ENCODE data around the gene TFEB.

TFEB gene

DNA sequence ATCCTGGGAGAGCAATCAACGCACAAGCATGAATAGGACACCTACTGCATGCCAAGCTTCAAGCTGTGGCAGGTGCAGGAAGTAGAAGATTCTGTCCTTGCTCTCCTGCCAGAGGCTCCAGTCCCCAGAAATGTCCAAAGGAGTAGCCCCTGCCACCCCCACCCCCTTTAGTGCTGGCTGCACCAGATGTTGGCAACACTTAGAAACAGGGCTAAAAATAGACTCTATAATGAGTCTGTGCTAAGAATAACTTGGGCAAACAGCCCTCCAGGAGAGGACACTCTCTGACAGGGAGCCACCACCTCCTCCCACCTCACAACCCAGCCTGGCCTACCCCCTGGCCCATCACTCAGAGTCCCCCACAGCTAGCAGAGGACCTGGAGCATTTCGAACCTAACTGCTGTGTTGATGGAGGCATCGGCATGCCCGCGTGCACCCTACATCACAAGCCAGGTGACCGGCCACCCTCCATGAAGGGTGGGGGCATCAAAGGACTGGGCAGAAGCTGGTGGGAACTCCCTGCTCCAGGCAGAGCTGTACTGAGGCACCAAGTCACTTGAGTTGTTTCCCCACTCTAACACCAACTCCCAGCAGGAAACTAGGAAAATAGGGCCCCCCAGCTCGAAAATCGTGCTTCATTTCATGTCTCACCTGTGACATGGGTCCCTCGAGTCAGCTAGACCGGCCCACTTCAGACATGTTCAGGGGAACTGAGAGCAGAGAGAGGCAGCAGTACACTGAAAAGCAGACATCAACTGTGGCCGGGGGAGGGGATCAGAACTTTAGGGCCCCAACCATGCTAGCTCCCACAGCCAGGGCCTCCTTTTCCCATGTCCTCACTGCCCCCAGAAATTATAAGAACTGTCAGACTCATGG is 18.7 kb downstream of the TFEB start:
- no peaks in the 10 kb centered on the region for H3K36me3 ChIP-seq (ENCODE audit: control insufficient read depth, low read depth, low read length)
- no peaks in the 10 kb centered on the region for H3K9me3 ChIP-seq (ENCODE audit: control insufficient read depth, low read depth, low read length)
- H3K4me1 ChIP-seq (ENCODE audit: control insufficient read depth, low read depth, low read length): no peaks in the 10 kb centered on the region
- no peaks in the 10 kb centered on the region for H3K27me3 ChIP-seq (ENCODE audit: control insufficient read depth, insufficient read depth, low read length)
- H3K4me3 ChIP-seq (ENCODE audit: low read length): no peak overlapping the region
- no peak overlapping the region for H3K27ac ChIP-seq (ENCODE audit: low read length)
- no peak overlapping the region for H3K9ac ChIP-seq (ENCODE audit: low read length)

DNA sequence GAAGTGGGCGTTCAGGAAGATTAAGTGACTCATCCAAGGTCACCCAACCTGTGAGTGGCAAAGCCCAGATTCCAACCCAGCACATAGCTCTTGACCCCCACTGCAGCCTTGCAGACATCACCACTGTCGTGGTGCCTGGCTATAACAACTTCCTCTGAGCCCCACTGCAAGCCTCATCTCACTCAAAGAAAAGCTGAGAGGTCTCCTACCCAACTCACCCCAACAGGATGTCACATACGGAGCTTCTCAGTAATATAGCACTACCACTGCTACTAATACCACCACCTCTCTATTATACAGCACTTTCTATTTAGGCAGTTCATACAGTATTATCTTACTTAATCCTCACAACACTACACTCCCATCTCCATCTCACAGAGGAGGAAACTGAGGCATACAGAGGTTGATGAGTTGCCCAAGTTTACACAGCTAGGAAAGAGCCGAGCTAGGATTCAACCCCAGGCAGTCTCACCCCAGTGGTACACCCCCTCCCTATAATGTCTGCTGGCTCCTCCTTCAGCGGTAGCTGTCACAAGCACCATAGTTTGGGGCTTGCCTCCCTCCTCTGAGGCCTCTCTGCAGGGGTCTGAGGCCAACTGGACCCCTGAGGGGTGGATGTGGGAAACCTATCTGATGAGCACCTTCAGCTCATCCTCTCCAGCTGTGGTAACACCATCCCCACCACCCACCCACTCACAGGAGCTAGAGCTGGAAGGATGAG is 19.5 kb downstream of the TFEB start:
- Histone ChIP-seq H3K4me3 (ENCODE audit: low read length) (no peak overlapping the region), H3K27me3 (ENCODE audit: control insufficient read depth, insufficient read depth, low read length) (no peaks in the 10 kb centered on the region), H3K4me1 (ENCODE audit: control insufficient read depth, low read depth, low read length) (no peaks in the 10 kb centered on the region), H3K36me3 (ENCODE audit: control insufficient read depth, low read depth, low read length) (no peaks in the 10 kb centered on the region), H3K9ac (ENCODE audit: low read length) (no peak overlapping the region), H3K27ac (ENCODE audit: low read length) (no peak overlapping the region), H3K9me3 (ENCODE audit: control insufficient read depth, low read depth, low read length) (no peaks in the 10 kb centered on the region)

DNA sequence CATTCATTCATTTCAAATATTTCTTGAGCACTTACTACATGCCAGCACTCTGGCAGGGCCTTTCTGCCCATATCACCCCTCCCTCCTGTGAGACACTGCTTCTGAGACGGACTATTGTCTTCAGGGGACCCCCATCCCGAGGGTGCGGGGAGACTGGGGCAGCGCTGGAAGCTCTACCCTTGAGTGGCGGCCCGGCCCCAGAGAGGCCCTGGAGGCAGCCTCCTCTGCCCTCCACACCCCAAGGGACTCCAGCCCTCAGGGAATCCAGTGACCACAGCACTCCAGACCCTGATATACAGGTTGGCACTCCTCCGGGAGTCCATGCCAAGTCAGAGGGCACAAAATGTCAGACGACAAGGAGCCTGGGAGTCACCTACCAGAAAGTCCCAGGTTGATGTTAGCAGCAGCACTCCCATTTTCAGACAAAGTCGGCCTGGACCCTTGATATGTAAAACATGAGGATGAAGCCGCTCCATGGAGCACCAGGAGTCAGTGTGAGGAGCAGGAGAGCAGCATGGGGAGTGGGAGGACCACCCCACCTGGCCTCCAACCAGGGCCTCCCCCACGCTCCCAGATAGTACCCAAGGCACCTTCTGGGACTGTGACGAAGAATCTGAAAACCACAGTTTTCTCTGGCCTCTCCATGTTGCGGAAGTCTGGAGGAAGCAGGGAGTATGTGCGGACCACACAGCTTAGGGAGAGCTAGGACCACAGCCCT is 20.7 kb downstream of the TFEB start:
- H3K27me3 ChIP-seq (ENCODE audit: control insufficient read depth, insufficient read depth, low read length): no peaks in the 10 kb centered on the region
- H3K4me1 ChIP-seq (ENCODE audit: control insufficient read depth, low read depth, low read length): no peaks in the 10 kb centered on the region
- H3K9ac ChIP-seq (ENCODE audit: low read length): no peak overlapping the region
- H3K27ac ChIP-seq (ENCODE audit: low read length): no peak overlapping the region
- no peaks in the 10 kb centered on the region for H3K36me3 ChIP-seq (ENCODE audit: control insufficient read depth, low read depth, low read length)
- H3K4me3 ChIP-seq (ENCODE audit: low read length): no peak overlapping the region
- H3K9me3 ChIP-seq (ENCODE audit: control insufficient read depth, low read depth, low read length): no peaks in the 10 kb centered on the region

DNA sequence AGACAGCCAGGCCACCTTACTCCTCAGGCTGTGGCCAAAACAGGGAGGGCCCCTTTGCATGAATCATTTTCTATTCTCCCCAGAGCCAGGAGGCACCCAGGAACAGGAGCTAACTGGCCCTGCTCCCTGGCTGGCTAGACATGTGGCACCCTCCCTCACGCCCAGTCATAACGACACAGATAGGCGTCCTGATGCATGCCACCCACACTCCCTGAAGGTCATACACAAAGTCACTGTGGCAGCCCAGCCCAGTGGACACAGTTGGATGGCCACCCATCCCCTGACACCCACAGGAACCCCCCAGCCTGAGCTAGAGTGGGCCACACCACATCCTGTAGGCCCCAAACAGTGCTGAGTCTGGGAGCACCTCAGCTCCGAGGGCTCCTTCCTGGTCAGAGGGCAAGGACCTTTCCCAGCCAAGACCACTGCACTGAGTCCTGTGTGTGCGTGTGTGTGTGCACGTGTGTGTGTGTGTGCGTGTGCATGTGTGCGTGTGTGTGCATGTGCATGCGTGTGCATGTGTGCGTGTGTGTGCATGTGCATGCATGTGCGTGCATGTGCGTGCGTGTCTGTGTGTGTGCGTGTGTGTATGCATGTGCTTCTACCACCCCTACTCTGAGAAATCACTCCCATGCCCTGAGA is 21.6 kb downstream of the TFEB start:
- no peak overlapping the region for H3K4me3 ChIP-seq (ENCODE audit: low read length)
- no peaks in the 10 kb centered on the region for H3K27me3 ChIP-seq (ENCODE audit: control insufficient read depth, insufficient read depth, low read length)
- no peaks in the 10 kb centered on the region for H3K36me3 ChIP-seq (ENCODE audit: control insufficient read depth, low read depth, low read length)
- H3K9me3 ChIP-seq (ENCODE audit: control insufficient read depth, low read depth, low read length): no peaks in the 10 kb centered on the region
- no peak overlapping the region for H3K27ac ChIP-seq (ENCODE audit: low read length)
- no peaks in the 10 kb centered on the region for H3K4me1 ChIP-seq (ENCODE audit: control insufficient read depth, low read depth, low read length)
- no peak overlapping the region for H3K9ac ChIP-seq (ENCODE audit: low read length)

DNA sequence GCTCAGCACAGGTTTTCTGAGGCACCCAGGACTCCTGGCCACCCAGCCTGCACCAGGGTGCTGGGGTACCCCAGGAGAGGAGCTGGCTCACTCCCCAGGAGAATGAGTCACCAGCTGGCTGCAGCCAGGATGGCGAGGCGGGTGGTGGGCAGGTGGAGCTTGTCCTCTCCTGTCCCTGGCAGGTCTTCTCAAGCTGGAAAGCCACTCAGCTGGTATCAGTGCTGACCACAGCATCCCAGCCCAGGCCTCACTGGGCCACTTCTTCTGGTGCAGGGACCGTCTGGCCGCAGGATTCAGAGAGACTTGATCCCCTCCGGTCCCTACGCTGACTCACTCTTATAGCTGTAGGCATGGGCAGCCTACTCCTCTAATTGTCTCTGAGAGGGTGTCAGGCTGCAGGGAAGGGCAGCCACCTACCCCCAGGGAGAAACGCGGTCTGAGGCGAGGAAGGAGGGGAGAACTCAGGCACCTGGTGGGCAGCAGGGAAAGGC is 22.2 kb downstream of the TFEB start:
- no peaks in the 10 kb centered on the region for H3K9me3 ChIP-seq (ENCODE audit: control insufficient read depth, low read depth, low read length)
- no peak overlapping the region for H3K27ac ChIP-seq (ENCODE audit: low read length)
- no peak overlapping the region for H3K9ac ChIP-seq (ENCODE audit: low read length)
- H3K27me3 ChIP-seq (ENCODE audit: control insufficient read depth, insufficient read depth, low read length): no peaks in the 10 kb centered on the region
- no peaks in the 10 kb centered on the region for H3K4me1 ChIP-seq (ENCODE audit: control insufficient read depth, low read depth, low read length)
- H3K4me3 ChIP-seq (ENCODE audit: low read length): no peak overlapping the region
- H3K36me3 ChIP-seq (ENCODE audit: control insufficient read depth, low read depth, low read length): no peaks in the 10 kb centered on the region

DNA sequence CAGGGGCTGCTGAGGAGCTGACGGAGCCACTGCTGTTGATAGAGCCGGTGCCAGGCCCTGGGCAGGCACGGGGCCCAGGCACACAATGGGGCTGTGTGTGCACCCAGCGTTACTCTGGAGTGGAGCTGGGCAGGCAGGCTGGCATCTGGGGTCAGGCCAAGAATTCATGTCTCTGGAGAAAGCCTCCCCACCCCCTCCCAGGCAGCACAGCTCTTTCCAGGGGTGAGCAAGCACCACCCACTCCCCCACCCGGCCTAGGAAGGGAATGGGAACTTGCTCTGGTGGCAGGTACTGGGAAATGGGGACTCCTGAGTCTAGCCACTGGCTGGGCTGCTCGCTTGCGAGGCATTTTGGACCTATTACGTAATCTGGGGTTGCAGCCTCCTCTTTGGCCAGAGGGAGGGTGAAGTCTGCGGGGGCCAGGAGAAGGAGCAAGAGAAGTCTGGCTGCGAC is 22.7 kb downstream of the TFEB start:
- Histone ChIP-seq H3K27ac (ENCODE audit: low read length) (no peak overlapping the region), H3K4me3 (ENCODE audit: low read length) (no peak overlapping the region), H3K27me3 (ENCODE audit: control insufficient read depth, insufficient read depth, low read length) (no peaks in the 10 kb centered on the region), H3K36me3 (ENCODE audit: control insufficient read depth, low read depth, low read length) (no peaks in the 10 kb centered on the region), H3K9me3 (ENCODE audit: control insufficient read depth, low read depth, low read length) (no peaks in the 10 kb centered on the region), H3K9ac (ENCODE audit: low read length) (no peak overlapping the region), H3K4me1 (ENCODE audit: control insufficient read depth, low read depth, low read length) (no peaks in the 10 kb centered on the region)

DNA sequence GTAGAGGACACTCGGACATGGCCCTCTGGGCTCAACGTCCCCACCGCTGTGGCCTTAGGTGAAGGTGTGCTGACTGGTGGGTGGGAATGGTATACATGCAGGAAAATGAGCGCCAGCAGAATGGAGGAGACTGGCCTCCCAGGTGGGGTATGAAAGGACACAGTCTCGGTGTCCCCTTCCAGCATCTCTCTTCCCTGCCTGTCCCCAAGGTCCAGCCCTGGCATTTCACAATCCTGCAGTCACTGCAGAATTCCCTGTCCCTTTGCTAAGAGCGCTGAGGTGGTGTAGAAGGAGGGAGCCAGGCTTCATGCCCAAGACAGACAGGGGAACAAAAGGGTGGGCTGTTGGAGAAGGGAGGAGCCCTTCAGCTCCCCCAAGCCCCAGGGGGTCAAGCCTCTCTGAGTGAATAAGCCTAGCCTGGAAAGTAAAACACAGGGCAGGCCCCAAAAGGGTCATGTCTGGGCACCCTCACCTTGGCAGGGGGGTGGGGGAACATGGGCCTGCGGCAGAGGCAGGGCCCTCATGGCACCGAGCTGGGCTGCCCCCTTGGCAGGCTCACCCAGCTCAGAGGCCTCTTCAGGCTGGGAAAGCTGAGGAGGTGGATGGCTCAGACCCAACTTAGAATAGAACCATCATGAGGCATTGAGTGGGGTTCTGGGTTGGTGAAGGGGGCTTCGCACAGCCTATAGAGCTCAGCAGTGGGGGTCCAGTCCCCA is 23.9 kb downstream of the TFEB start:
- Histone ChIP-seq H3K9ac (ENCODE audit: low read length) (no peak overlapping the region), H3K4me3 (ENCODE audit: low read length) (no peak overlapping the region), H3K9me3 (ENCODE audit: control insufficient read depth, low read depth, low read length) (no peaks in the 10 kb centered on the region), H3K36me3 (ENCODE audit: control insufficient read depth, low read depth, low read length) (no peaks in the 10 kb centered on the region), H3K27me3 (ENCODE audit: control insufficient read depth, insufficient read depth, low read length) (no peaks in the 10 kb centered on the region), H3K4me1 (ENCODE audit: control insufficient read depth, low read depth, low read length) (no peaks in the 10 kb centered on the region), H3K27ac (ENCODE audit: low read length) (no peak overlapping the region)

DNA sequence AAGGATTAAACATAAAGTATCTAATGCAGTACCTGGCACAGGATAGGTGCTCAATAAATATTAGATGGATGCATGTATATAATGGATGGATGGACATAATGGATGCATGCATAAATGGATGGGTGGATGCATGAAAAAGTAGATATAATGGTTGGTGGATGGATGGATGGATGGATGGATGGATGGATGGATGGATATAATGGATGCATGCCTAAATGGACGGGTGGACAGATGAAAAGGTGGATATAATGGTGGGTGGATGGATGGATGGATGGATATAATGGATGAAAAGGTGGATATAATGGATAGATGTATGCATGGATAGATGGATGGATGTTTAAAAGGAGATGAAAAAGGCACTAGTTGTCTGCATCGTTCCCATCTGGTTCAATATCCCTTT is 26.0 kb downstream of the TFEB start:
- H3K9ac ChIP-seq (ENCODE audit: low read length): no peak overlapping the region
- no peaks in the 10 kb centered on the region for H3K4me1 ChIP-seq (ENCODE audit: control insufficient read depth, low read depth, low read length)
- H3K4me3 ChIP-seq (ENCODE audit: low read length): no peak overlapping the region
- no peaks in the 10 kb centered on the region for H3K36me3 ChIP-seq (ENCODE audit: control insufficient read depth, low read depth, low read length)
- no peak overlapping the region for H3K27ac ChIP-seq (ENCODE audit: low read length)
- no peaks in the 10 kb centered on the region for H3K27me3 ChIP-seq (ENCODE audit: control insufficient read depth, insufficient read depth, low read length)
- H3K9me3 ChIP-seq (ENCODE audit: control insufficient read depth, low read depth, low read length): no peaks in the 10 kb centered on the region

DNA sequence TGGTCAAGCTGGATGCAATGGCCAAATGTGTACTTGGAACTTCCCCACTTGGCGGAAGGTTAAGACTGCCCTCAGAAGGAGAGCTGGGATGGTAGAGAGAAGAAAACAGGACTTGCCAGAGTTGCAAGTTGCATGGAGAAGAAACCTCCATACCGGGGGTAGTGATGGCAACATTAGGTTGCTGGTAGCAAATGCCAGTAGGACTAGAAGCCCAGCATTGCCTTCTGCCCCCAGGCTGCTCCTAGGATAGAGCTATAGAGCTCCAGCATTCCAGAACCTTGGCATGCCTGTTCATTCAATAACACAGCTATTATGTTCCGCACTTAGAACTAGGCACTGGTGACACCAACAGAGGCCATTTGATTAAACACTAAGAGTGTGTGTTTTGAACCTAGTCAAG is 26.6 kb downstream of the TFEB start:
- Histone ChIP-seq H3K9ac (ENCODE audit: low read length) (no peak overlapping the region), H3K4me3 (ENCODE audit: low read length) (no peak overlapping the region), H3K4me1 (ENCODE audit: control insufficient read depth, low read depth, low read length) (no peaks in the 10 kb centered on the region), H3K27ac (ENCODE audit: low read length) (no peak overlapping the region), H3K9me3 (ENCODE audit: control insufficient read depth, low read depth, low read length) (no peaks in the 10 kb centered on the region), H3K36me3 (ENCODE audit: control insufficient read depth, low read depth, low read length) (no peaks in the 10 kb centered on the region), H3K27me3 (ENCODE audit: control insufficient read depth, insufficient read depth, low read length) (no peaks in the 10 kb centered on the region)

DNA sequence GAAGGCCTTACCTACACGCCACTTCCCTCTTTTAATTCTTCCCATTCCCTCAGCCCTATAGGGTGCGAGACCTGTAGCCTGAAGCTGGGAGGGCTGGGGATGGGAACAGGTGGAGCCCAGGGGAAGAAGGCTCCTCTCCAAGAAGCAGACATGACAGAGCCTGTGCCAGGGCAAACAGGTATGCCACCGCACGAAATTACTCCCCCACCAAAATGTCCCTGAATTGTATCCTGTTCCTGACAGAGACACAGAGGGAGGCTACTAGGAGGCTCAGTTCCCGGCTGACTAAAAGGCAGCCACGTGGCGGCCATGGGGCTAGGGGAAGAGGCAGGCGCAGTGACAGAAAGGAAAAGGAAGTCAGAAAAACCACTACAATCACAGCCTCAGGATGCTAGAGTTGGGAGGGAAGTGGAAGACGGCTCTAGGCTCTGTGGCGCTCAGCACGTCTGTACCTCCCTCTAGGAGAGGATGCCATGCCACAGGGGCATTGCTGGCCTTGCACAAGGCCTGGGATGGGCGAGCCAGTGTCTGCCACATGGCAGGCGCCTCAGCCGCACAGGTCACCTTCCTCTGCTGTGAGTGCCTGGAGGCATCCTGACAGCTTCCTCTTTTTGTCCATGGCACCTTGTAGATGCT is 27.7 kb downstream of the TFEB start:
- no peaks in the 10 kb centered on the region for H3K36me3 ChIP-seq (ENCODE audit: control insufficient read depth, low read depth, low read length)
- no peaks in the 10 kb centered on the region for H3K27me3 ChIP-seq (ENCODE audit: control insufficient read depth, insufficient read depth, low read length)
- no peak overlapping the region for H3K4me3 ChIP-seq (ENCODE audit: low read length)
- H3K4me1 ChIP-seq (ENCODE audit: control insufficient read depth, low read depth, low read length): no peaks in the 10 kb centered on the region
- H3K9ac ChIP-seq (ENCODE audit: low read length): no peak overlapping the region
- H3K27ac ChIP-seq (ENCODE audit: low read length): no peak overlapping the region
- H3K9me3 ChIP-seq (ENCODE audit: control insufficient read depth, low read depth, low read length): no peaks in the 10 kb centered on the region
